Measurements from ENCODE around the gene ADISSP.

Gene ADISSP

DNA sequence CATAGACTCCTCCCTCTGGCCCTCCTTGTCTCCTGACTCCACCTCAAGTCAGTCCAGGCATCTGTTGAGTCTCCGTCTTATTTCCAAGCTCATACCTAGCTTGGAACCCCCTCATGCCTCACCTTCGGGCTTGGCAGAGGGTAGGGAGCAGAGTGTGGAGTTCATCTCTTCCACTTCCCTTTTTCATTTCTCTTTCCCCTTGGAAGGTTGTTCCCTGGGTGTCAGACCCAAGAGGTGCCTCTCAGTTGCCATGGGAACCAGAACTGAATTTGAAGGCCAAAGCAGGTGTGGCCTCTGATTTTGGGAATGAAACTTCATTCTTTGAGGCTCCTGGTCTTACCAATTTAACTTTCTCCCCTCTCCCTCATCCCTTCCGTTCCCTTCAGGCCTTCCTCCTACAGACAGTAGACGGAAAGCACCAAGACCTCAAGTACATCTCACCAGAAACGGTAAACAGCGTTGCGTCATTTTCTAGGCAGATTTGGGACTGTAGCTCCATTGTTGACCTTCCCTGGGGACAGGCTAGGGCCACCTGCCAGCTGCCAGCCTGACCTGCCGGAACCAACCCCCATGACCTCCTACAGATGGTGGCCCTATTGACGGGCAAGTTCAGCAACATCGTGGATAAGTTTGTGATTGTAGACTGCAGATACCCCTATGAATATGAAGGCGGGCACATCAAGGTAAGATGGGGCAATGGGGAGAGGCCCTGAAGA lies 35.1 kb upstream of the ADISSP start:
- DNase-seq (ENCODE audit: low read depth) = no peak
- H3K4me3 ChIP-seq (ENCODE audit: low read depth, low read length) = no peak overlapping the region

GRCh38 chr20:3801846-3802245 lies 34.3 kb upstream of the ADISSP start:
- no peak overlapping the region for H3K4me3 ChIP-seq (ENCODE audit: low read depth, low read length)
- TF ChIP-seq, protein P1, sequence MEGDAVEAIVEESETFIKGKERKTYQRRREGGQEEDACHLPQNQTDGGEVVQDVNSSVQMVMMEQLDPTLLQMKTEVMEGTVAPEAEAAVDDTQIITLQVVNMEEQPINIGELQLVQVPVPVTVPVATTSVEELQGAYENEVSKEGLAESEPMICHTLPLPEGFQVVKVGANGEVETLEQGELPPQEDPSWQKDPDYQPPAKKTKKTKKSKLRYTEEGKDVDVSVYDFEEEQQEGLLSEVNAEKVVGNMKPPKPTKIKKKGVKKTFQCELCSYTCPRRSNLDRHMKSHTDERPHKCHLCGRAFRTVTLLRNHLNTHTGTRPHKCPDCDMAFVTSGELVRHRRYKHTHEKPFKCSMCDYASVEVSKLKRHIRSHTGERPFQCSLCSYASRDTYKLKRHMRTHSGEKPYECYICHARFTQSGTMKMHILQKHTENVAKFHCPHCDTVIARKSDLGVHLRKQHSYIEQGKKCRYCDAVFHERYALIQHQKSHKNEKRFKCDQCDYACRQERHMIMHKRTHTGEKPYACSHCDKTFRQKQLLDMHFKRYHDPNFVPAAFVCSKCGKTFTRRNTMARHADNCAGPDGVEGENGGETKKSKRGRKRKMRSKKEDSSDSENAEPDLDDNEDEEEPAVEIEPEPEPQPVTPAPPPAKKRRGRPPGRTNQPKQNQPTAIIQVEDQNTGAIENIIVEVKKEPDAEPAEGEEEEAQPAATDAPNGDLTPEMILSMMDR (IDR thresholded peaks at IDR 0.05; ENCODE audit: insufficient read depth, low read depth, low read length, missing control alignments) = no peak
- no peak for DNase-seq (ENCODE audit: low read depth)

More for the DNA sequence above, 35.1 kb upstream of the ADISSP start:
- TF ChIP-seq, protein P1 (IDR thresholded peaks at IDR 0.05; ENCODE audit: insufficient read depth, low read depth, low read length, missing control alignments) = no peak

DNA sequence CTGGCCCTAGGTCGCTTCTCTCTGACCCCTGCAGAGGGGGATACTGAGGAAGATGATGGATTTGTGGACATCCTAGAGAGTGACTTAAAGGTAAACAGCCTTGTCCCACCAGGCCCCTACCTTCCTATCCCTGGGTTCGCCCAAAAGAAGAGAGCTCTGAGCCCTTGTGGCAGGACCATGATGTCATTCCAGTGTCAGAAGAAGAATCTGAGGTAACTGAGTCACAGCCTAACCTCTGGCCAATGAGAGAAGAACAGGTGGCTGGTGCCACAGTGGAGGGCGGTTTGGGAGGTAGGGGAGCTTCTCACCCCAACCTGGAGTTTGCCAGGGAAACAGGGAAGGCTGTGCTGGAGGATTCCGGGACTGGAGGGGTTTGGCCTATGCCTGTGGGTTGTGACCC lies 33.7 kb upstream of the ADISSP start:
- DNase-seq (ENCODE audit: low read depth) = no peak
- H3K4me3 ChIP-seq (ENCODE audit: low read depth, low read length) = no peak overlapping the region
- TF ChIP-seq, protein P1 (IDR thresholded peaks at IDR 0.05; ENCODE audit: insufficient read depth, low read depth, low read length, missing control alignments) = no peak

GRCh38 chr20:3800878-3801260 lies 33.3 kb upstream of the ADISSP start:
- no peak overlapping the region for H3K4me3 ChIP-seq (ENCODE audit: low read depth, low read length)
- DNase-seq (ENCODE audit: low read depth) = no peak
- TF ChIP-seq, protein P1 (IDR thresholded peaks at IDR 0.05; ENCODE audit: insufficient read depth, low read depth, low read length, missing control alignments) = no peak

GRCh38 chr20:3800256-3800877 lies 32.8 kb upstream of the ADISSP start:
- DNase-seq (ENCODE audit: low read depth) = no peak
- H3K4me3 ChIP-seq (ENCODE audit: low read depth, low read length) = no peak overlapping the region
- TF ChIP-seq, protein P1 (IDR thresholded peaks at IDR 0.05; ENCODE audit: insufficient read depth, low read depth, low read length, missing control alignments) = no peak

DNA sequence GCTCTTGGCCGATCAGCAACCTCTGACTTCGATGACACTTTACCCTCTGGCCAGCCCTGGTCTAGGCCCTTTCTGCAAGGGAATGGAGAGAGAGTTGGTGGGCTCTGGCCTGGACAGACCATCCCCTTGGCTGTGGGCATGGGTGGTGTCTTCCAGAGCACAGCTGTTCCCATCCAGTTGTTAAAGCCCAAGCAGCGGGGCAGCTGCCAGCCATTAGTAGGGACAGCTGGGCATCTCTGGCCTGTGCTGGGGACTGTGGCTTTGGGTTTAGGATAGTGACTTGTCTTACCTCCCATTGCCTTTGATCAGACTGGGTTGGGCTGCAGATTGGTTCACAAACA lies 31.3 kb upstream of the ADISSP start:
- no peak for DNase-seq (ENCODE audit: low read depth)
- no peak overlapping the region for H3K4me3 ChIP-seq (ENCODE audit: low read depth, low read length)
- TF ChIP-seq, protein P1 (IDR thresholded peaks at IDR 0.05; ENCODE audit: insufficient read depth, low read depth, low read length, missing control alignments) = no peak

DNA sequence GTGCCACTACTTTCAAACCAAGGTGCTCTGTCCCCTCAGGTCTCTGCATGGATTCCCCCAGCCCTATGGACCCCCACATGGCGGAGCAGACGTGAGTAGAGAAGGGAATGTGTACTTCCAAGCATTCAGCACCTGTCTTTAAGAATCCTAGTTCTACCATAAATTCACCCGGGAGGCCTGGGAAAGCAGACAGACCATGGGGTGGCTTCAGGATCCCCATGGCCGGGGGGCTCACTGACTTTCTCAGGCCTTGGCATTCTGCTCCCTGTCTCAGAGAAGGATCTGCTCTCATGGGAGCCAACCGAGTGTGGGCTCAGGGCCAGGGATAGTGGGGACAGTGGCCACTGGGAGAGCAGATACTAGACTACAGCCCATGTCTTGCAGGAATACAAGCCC lies 30.8 kb upstream of the ADISSP start:
- H3K4me3 ChIP-seq (ENCODE audit: low read depth, low read length) = peak overlapping the region; percentile 91
- TF ChIP-seq, protein P1 (IDR thresholded peaks at IDR 0.05; ENCODE audit: insufficient read depth, low read depth, low read length, missing control alignments) = no peak
- no peak for DNase-seq (ENCODE audit: low read depth)
